AG09319 (cell line): ENCODE measurements around the gene TSPAN18.

Experiments
- DNase-seq: peaks from one replicate; pipeline ENCODE4 v3.0.0-alpha.2; 2010; ENCODE audit warnings: low read depth; ENCODE audit errors: extremely low read depth
- TF ChIP-seq, protein P1 (sequence below): IDR thresholded peaks from 2 replicates; pipeline ENCODE4 v1.5.1; 2011; ENCODE audit warnings: low read depth, mild to moderate bottlenecking, inconsistent platforms, low read length, moderate library complexity

The TSPAN18 gene

DNA sequence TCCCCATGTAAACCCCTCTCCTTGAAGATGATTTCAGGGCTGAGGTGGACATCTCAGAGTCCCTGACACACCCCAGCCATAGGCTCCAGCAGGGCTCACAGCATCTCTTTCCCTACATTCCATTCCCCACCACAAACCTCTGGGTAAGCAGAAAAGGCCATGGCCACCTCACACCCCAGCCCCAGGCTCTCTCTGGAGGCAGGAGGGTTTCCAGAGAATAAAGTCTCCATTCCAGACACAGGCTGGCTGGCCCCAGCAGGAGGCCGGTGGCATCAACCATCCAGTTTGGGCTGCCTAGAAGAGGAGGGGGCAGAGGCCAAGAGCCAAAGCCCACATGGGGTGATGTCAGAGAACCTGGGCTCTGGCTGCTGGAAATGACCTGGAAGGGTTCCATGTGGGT is 162.5 kb downstream of the TSPAN18 start:
- DNase-seq = no peak
- TF ChIP-seq, protein P1, sequence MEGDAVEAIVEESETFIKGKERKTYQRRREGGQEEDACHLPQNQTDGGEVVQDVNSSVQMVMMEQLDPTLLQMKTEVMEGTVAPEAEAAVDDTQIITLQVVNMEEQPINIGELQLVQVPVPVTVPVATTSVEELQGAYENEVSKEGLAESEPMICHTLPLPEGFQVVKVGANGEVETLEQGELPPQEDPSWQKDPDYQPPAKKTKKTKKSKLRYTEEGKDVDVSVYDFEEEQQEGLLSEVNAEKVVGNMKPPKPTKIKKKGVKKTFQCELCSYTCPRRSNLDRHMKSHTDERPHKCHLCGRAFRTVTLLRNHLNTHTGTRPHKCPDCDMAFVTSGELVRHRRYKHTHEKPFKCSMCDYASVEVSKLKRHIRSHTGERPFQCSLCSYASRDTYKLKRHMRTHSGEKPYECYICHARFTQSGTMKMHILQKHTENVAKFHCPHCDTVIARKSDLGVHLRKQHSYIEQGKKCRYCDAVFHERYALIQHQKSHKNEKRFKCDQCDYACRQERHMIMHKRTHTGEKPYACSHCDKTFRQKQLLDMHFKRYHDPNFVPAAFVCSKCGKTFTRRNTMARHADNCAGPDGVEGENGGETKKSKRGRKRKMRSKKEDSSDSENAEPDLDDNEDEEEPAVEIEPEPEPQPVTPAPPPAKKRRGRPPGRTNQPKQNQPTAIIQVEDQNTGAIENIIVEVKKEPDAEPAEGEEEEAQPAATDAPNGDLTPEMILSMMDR = no peak

DNA sequence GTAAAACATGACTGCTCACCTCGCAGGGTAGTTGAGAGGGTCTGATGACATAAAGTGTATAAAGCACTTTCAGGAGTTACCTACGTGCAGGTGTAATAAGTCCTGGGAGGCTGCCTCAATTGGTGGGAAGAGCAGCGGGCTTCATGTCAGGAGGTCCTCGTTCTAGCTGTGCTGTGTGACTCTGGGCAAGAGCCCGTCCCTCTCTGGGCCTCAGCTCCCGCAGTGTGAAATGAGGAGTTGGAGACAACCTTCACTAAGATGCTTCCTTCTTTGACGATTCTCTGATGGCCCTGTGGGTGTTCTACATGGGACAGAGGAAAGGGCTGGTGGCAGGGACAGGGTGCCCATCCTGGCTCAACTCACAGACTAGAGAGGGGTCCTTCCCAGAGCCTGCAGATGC is 166.1 kb downstream of the TSPAN18 start:
- no peak for DNase-seq
- TF ChIP-seq, protein P1 = no peak

DNA sequence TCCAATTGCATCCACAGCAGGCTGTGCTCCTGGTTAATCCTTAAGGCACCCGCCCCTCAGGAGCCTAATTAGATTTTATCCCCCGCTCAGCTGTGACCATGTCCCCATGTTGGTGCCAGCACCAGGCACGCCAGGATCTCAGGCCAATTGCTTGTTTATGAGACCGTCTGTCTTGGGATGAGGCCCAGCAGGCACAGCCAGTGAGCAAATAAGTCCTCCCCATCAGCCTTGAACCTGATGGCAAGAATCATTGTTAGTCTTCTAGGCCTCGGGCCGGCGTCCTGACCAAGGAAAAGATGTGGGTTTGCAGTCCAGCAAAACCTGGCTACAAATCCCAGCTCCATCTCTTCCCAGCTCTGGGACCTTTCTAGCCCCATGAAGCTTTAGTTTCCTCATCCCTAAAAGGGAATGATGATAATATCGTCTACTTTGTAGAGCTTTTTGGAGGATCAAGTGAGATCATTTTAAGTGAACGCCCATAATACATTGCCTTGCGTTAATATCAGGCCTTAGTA is 166.6 kb downstream of the TSPAN18 start:
- no peak for DNase-seq
- TF ChIP-seq, protein P1 = no peak

DNA sequence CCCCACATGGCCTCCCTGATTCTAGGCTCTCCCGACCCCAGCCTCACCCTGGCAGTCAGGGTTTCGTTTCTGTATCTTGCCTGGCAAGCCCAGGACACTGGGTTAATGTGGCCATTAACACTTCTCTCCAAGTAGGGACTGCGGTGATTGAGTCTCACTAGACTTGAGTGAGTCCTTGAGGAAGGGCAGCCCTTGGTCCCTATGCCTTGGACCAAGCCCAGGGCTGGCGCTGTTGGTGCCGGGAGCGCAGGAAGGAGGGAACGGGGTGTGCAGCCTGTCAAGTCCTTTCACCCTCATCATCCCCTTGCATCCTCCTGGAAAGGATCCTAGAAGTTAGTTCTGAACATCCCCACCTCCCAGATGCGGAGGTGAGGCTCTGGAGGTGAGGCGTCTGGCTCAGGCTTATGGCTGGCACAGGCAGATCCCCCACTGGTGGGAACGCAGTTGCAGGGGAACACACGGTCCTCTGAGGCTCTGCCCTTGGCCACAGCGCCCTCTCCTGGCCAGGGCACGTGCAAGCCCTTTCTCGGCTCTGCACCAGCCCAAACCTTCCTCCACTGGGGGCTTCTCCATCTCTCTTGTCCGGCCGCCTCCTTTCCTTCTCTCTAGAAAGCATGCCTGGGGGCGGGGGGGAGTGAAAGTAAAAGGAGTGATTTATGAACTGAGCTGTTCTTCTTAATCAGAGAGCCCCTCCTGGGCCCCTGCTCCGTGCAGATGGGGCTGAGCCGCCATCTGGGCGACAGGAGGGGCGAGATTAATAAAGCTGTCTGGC is 167.3 kb downstream of the TSPAN18 start:
- TF ChIP-seq, protein P1 = peak; percentile 94
- DNase-seq = peak; percentile 12

DNA sequence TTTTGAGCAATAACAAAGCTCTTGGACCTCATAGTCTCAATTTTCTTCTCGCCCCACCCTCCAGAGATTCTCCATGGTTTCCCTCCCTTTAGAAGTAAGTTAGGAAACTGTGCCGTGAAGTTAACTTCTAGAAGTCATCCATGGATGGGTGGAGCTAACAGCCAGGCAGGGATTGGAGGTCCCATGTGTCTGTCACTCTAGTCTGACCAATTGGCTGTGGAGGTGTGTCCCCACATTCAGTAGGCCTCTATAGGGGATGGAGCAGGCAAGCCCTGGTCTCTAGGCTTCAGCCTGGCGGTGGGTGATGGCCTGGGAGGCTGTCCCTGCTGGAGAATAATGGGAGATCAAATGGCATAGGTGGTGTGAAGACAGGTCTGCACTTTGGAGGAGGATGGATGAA is 173.2 kb downstream of the TSPAN18 start:
- DNase-seq = peak; percentile 16
- TF ChIP-seq, protein P1 = no peak

DNA sequence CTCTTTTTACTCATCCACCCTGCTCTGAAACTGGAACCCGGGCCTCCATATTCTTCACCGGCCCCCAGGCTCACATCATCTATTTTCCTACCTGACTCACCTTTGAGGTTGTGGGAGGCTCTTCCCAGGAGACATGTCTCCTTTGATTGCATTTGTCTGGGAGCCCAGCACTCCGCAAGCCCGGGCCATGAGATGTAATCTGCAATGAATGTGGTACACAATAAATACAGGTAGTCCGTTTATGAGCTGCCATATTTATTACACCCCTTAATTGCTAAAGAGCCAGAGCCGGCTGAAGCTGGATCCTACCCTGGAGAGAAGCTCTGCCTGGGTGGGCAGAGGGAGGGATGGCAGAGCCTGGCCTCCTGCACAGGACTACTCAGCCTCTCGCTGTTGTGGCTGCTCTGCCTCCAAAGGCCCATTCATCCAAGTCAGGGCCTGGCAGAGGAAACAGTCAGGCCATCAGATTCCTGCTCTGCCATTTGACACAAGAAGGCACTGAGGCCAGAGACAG is 174.4 kb downstream of the TSPAN18 start:
- no peak for DNase-seq
- TF ChIP-seq, protein P1 = no peak

DNA sequence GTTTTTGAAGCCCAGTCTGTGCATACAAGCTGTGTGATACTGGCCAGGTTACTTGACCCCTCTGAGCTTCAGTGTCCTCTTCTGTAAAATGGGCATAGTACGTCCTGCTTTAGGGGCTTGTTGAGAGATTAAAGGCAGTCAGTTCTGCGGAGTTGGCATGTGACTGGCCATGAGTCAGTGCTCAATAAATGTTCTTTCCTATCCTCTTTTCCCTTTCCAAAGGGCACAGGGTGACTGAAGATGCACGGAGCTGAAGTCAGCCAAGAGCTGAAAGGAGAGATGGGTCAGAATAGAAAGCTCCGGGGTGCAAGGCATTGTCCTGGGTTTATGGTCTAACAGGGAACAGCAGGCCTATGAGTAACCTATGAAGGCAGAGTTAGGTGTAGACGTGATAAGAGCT is 175.0 kb downstream of the TSPAN18 start:
- no peak for DNase-seq
- TF ChIP-seq, protein P1 = no peak
